ENCODE measurements around the gene CCDC171.

Gene CCDC171

GRCh38 chr9:15711931-15712330 lies 159.1 kb downstream of the CCDC171 start:
- no peak for DNase-seq

GRCh38 chr9:15714746-15715145 lies 161.9 kb downstream of the CCDC171 start:
- DNase-seq, result no peak
- H3K27me3 ChIP-seq, result no peaks in the 10 kb centered on the region
- no peaks in the 10 kb centered on the region for H3K36me3 ChIP-seq
- H3K4me3 ChIP-seq (ENCODE audit: low read depth, low read length), result no peak overlapping the region
- no peak for TF ChIP-seq CTCF (IDR thresholded peaks at IDR 0.05; ENCODE audit: low read depth, low read length)
- no peaks in the 10 kb centered on the region; the same call in 1 of the 2 replicates for H3K4me1 ChIP-seq
- no peaks in the 10 kb centered on the region for H3K9me3 ChIP-seq

More at GRCh38 chr9:15711931-15712330, 159.1 kb downstream of the CCDC171 start:
- no peaks in the 10 kb centered on the region for H3K27me3 ChIP-seq
- no peaks in the 10 kb centered on the region for H3K9me3 ChIP-seq
- no peak for TF ChIP-seq CTCF (IDR thresholded peaks at IDR 0.05; ENCODE audit: low read depth, low read length)
- H3K4me3 ChIP-seq (ENCODE audit: low read depth, low read length), result no peak overlapping the region
- H3K4me1 ChIP-seq, result no peaks in the 10 kb centered on the region; the same call in 1 of the 2 replicates
- H3K36me3 ChIP-seq, result no peaks in the 10 kb centered on the region

- no peak overlapping the region for H3K4me3 ChIP-seq (ENCODE audit: low read depth, low read length)
These were observed 164.6 kb downstream of the CCDC171 start for GRCh38 chr9:15717290-15717967.

GRCh38 chr9:15718423-15718822 lies 165.6 kb downstream of the CCDC171 start:
- H3K4me3 ChIP-seq (ENCODE audit: low read depth, low read length), result no peak overlapping the region
- DNase-seq, result no peak
- H3K9me3 ChIP-seq, result no peaks in the 10 kb centered on the region
- no peak for TF ChIP-seq CTCF (IDR thresholded peaks at IDR 0.05; ENCODE audit: low read depth, low read length)
- H3K27me3 ChIP-seq, result no peaks in the 10 kb centered on the region
- no peaks in the 10 kb centered on the region for H3K36me3 ChIP-seq
- no peaks in the 10 kb centered on the region; the same call in 1 of the 2 replicates for H3K4me1 ChIP-seq

More at GRCh38 chr9:15717290-15717967, 164.6 kb downstream of the CCDC171 start:
- TF ChIP-seq CTCF (IDR thresholded peaks at IDR 0.05; ENCODE audit: low read depth, low read length), result no peak
- H3K4me1 ChIP-seq, result no peaks in the 10 kb centered on the region; the same call in 1 of the 2 replicates
- no peaks in the 10 kb centered on the region for H3K36me3 ChIP-seq
- no peak for DNase-seq
- H3K27me3 ChIP-seq, result no peaks in the 10 kb centered on the region
- no peaks in the 10 kb centered on the region for H3K9me3 ChIP-seq

GRCh38 chr9:15720861-15721260 lies 168.0 kb downstream of the CCDC171 start:
- H3K36me3 ChIP-seq, result no peaks in the 10 kb centered on the region
- H3K4me1 ChIP-seq, result no peaks in the 10 kb centered on the region
- H3K9me3 ChIP-seq, result no peaks in the 10 kb centered on the region
- TF ChIP-seq CTCF (IDR thresholded peaks at IDR 0.05; ENCODE audit: low read depth, low read length), result no peak
- no peaks in the 10 kb centered on the region for H3K27me3 ChIP-seq
- H3K4me3 ChIP-seq (ENCODE audit: low read depth, low read length), result no peak overlapping the region
- DNase-seq, result no peak

- Histone ChIP-seq H3K4me3 (ENCODE audit: low read depth, low read length) (no peak overlapping the region), H3K4me1 (no peaks in the 10 kb centered on the region), H3K9me3 (no peaks in the 10 kb centered on the region), H3K36me3 (no peaks in the 10 kb centered on the region), H3K27me3 (no peaks in the 10 kb centered on the region)
- no peak for DNase-seq
- TF ChIP-seq CTCF (IDR thresholded peaks at IDR 0.05; ENCODE audit: low read depth, low read length), result no peak
These were observed 170.0 kb downstream of the CCDC171 start for GRCh38 chr9:15722888-15723287.

Measured in BE2C (cell line).